IMR-90 (cell line): ENCODE results near the gene RHBDF1. TPM values are rescaled to one million over a fixed set of nuclear protein-coding genes. Genes with fewer than 3 reads are reported as not detected.

Experiments used
- ATAC-seq: fragments of 200-7000 bp; cut with Tn5 transposase; 2 replicates; pipeline ENCODE4 v1.9.1; 2020; ENCODE audit warnings: low read depth, mild to moderate bottlenecking, moderate library complexity
- BruUV-seq: library from RNA; stranded (reverse); fragments of 400-500 nt; replicated peaks from 2 replicates; lab custom pipeline; 2021; lab: Mats Ljungman, UMichigan
- CTCF ChIA-PET: fragments of 300-600 bp; formaldehyde crosslinking; extraction: SDS; loops from one replicate; lab custom pipeline; 2021; ENCODE audit warnings: antibody characterized with exemption; lab: Yijun Ruan, JAX
- POLR2A ChIA-PET: fragments of 300-600 bp; sonication (Branson Sonifier 250); formaldehyde crosslinking; loops from one replicate; lab custom pipeline; 2022; ENCODE audit warnings: antibody characterized with exemption; ENCODE audit not compliant: unreplicated experiment; lab: Charles Lee
- DNase-seq: peaks from one replicate; pipeline ENCODE4 v3.0.0; 2013
- H2AFZ ChIP-seq: replicated peaks from 2 replicates; pipeline ENCODE3; 2013; ENCODE audit warnings: low read length, mild to moderate bottlenecking; ENCODE audit not compliant: poor library complexity
- H2AK5ac ChIP-seq: 2 replicates; pipeline ENCODE4 v1.6.1; 2013; ENCODE audit warnings: low read depth, low read length, inconsistent platforms
- H2AK9ac ChIP-seq: replicated peaks from 2 replicates; pipeline ENCODE3; 2013; ENCODE audit warnings: mild to moderate bottlenecking, low read depth, low read length, moderate library complexity; ENCODE audit not compliant: poor library complexity
- H2BK120ac ChIP-seq: 2 replicates; pipeline ENCODE4 v1.6.1; 2013; ENCODE audit warnings: low read depth, low read length, inconsistent platforms
- H2BK15ac ChIP-seq: 3 replicates; pipeline ENCODE4 v1.6.1; 2013; ENCODE audit warnings: low read depth, low read length, inconsistent platforms
- H2BK20ac ChIP-seq: 2 replicates; pipeline ENCODE4 v1.6.1; 2013; ENCODE audit warnings: low read depth, mild to moderate bottlenecking, inconsistent platforms, low read length, moderate library complexity
- H2BK5ac ChIP-seq: 2 replicates; pipeline ENCODE4 v1.6.1; 2013; ENCODE audit warnings: mild to moderate bottlenecking, low read depth, low read length, inconsistent platforms; ENCODE audit not compliant: poor library complexity, severe bottlenecking
- H3K14ac ChIP-seq: replicated peaks from 2 replicates; pipeline ENCODE4 v1.6.1; 2013; ENCODE audit warnings: low read depth, low read length, inconsistent platforms
- H3K18ac ChIP-seq: 2 replicates; pipeline ENCODE4 v1.6.1; 2013; ENCODE audit warnings: low read depth, low read length, control low read depth
- H3K23ac ChIP-seq: 2 replicates; pipeline ENCODE4 v1.6.1; 2013; ENCODE audit warnings: low read depth, low read length, inconsistent platforms
- H3K27ac ChIP-seq: 2 replicates; pipeline ENCODE4 v1.5.1; 2013; ENCODE audit warnings: mild to moderate bottlenecking, control low read depth, low read length; ENCODE audit not compliant: insufficient read depth
- H3K27me3 ChIP-seq: 2 replicates; pipeline ENCODE4 v1.6.1; 2013; ENCODE audit warnings: low read length; ENCODE audit not compliant: control insufficient read depth, insufficient read depth
- H3K36me3 ChIP-seq: 2 replicates; pipeline ENCODE4 v1.6.1; 2013; ENCODE audit warnings: low read length, mixed read lengths; ENCODE audit not compliant: control insufficient read depth, insufficient read depth
- H3K4ac ChIP-seq: 2 replicates; pipeline ENCODE4 v1.6.1; 2013; ENCODE audit warnings: low read depth, low read length, inconsistent platforms
- H3K4me1 ChIP-seq: 2 replicates; pipeline ENCODE4 v1.6.1; 2013; ENCODE audit warnings: low read length, mixed read lengths; ENCODE audit not compliant: control insufficient read depth, insufficient read depth
- H3K4me2 ChIP-seq: 2 replicates; pipeline ENCODE4 v1.6.1; 2013; ENCODE audit warnings: low read depth, mild to moderate bottlenecking, control low read depth, low read length, moderate library complexity
- H3K4me3 ChIP-seq: 2 replicates; pipeline ENCODE4 v1.5.1; 2013; ENCODE audit warnings: low read depth, mild to moderate bottlenecking, control low read depth, low read length, moderate library complexity; ENCODE audit not compliant: insufficient read depth
- H3K56ac ChIP-seq: 2 replicates; pipeline ENCODE4 v1.6.1; 2013; ENCODE audit warnings: low read length, inconsistent platforms; ENCODE audit not compliant: insufficient read depth; ENCODE audit errors: extremely low read depth
- H3K79me1 ChIP-seq, 2 experiments: 2 replicates each; pipeline ENCODE4 v1.6.1; 2013; ENCODE audit warnings: low read length in 2 of 2, inconsistent platforms in 1 of 2, low read depth in 1 of 2
- H3K9ac ChIP-seq: 2 replicates; pipeline ENCODE4 v1.6.1; 2013; ENCODE audit warnings: low read depth, low read length, control low read depth
- H3K9me1 ChIP-seq: 2 replicates; pipeline ENCODE4 v1.6.1; 2013; ENCODE audit warnings: low read length, inconsistent platforms; ENCODE audit not compliant: insufficient read depth
- H3K9me3 ChIP-seq: 2 replicates; pipeline ENCODE4 v1.6.1; 2013; ENCODE audit warnings: low read length; ENCODE audit not compliant: control insufficient read depth, insufficient read depth
- H4K20me1 ChIP-seq: 2 replicates; pipeline ENCODE4 v1.6.1; 2013; ENCODE audit warnings: low read length, inconsistent platforms; ENCODE audit not compliant: insufficient read depth
- H4K5ac ChIP-seq: 2 replicates; pipeline ENCODE4 v1.6.1; 2013; ENCODE audit warnings: mild to moderate bottlenecking, low read depth, low read length, control low read depth
- H4K8ac ChIP-seq, 2 experiments: 2 replicates each; pipeline ENCODE4 v1.6.1; 2013; ENCODE audit warnings: low read depth in 2 of 2, low read length in 2 of 2, control low read depth in 1 of 2, inconsistent platforms in 1 of 2
- H4K91ac ChIP-seq: 2 replicates; pipeline ENCODE4 v1.6.1; 2013; ENCODE audit warnings: low read depth, low read length, inconsistent platforms; ENCODE audit not compliant: insufficient read depth
- WGBS, 2 experiments: methylation state at CpG; one replicate each; pipeline versions ENCODE4 v1.1.5 to v1.1.7; 2013; ENCODE audit warnings: missing lambda C conversion rate in 2 of 2; ENCODE audit not compliant: insufficient read length in 1 of 2; ENCODE audit errors: extremely low coverage in 2 of 2; 5-methylcytosine and 5-hydroxymethylcytosine counted together
- dilution Hi-C: fragments of 300-500 bp; cut with HindIII; formaldehyde crosslinking; loops from one replicate; pipeline ENCODE4 v1.14.3; 2018; ENCODE audit warnings: low sequenced_read_pairs; ENCODE audit not compliant: unreplicated experiment
- in situ Hi-C: fragments of 300-500 bp; cut with MboI; formaldehyde crosslinking; loops from 3 replicates; pipeline ENCODE4 v1.14.3; 2019; ENCODE audit warnings: low sequenced_read_pairs, inconsistent platforms, mixed read lengths
- intact Hi-C: fragments of 100-400 bp; cut with micrococcal nuclease; formaldehyde crosslinking; loops from 2 replicates; pipeline ENCODE4 v1.10.0; 2022
- polyA plus RNA-seq, 3 experiments: library from polyadenylated mRNA; depleted of rRNA; stranded (reverse); fragments of >200 nt; gene quantifications; 2 replicates each; pipeline ENCODE4 v1.2.3, GENCODE V29; 2012; ENCODE audit warnings: low replicate concordance in 1 of 3
- total RNA-seq: library from RNA; depleted of rRNA; stranded (reverse); fragments of >200 nt; gene quantifications from 2 replicates; pipeline ENCODE4 v1.2.3, GENCODE V29; 2012
- TF ChIP-seq, protein P1 (sequence below): fragments of 150-350 bp; IDR thresholded peaks from 2 replicates; pipeline ENCODE4 v1.6.1; 2017; ENCODE audit warnings: mild to moderate bottlenecking, antibody characterized with exemption, low read length, low read depth
- TF ChIP-seq, protein P2 (sequence below): conservative IDR thresholded peaks from 2 replicates; pipeline ENCODE4 v1.5.1; 2012; ENCODE audit warnings: mild to moderate bottlenecking, low read depth, low read length, improper control_type of control experiment

RHBDF1 gene
- total and polyA plus RNA-seq, 2 of the 4 experiments (the other 2 are of a cell fraction): 13.8 to 86.6 TPM

DNA sequence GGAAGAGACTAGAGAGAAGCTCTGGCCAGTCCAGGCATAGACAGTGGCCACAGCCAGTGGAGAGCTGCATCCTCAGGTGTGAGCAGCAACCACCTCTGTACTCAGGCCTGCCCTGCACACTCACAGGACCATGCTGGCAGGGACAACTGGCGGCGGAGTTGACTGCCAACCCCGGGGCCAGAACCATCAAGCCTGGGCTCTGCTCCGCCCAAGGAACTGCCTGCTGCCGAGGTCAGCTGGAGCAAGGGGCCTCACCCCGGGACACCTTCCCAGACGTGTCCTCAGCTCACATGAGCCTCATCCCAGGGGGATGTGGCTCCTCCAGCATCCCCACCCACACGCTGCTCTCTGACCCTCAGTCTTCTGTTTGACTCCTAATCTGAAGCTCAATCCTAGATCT, 3.2 kb downstream of the RHBDF1 start:
- Histone ChIP-seq H2AK9ac (peak overlapping the region; percentile 97), H2AFZ (peak overlapping the region; percentile 46), H2BK15ac (no peak overlapping the region), H3K4ac (peak overlapping the region; percentile 40; the same call in 1 of the 2 replicates), H3K14ac (no peak overlapping the region), H2BK5ac (no peak overlapping the region), H3K79me1 (peaks cover 28 to 82% of the 10 kb centered on the region in 2 experiments), H3K23ac (peak overlapping the region; percentile 44), H3K4me3 (no peak overlapping the region), H3K4me1 (peaks cover 50% of the 10 kb centered on the region), H2BK20ac (no peak overlapping the region), H3K56ac (no peak overlapping the region), H3K9me3 (no peaks in the 10 kb centered on the region), H3K18ac (no peak overlapping the region), H3K4me2 (no peak overlapping the region), H4K91ac (no peak overlapping the region), H2BK120ac (no peak overlapping the region), H4K8ac (no peak overlapping the region), H3K9ac (no peak overlapping the region), H3K27ac (no peak overlapping the region), H2AK5ac (peak overlapping the region; percentile 46; the same call in 1 of the 2 replicates), H4K5ac (no peak overlapping the region), H4K20me1 (peaks cover 76% of the 10 kb centered on the region), H3K9me1 (peaks cover 15% of the 10 kb centered on the region), H3K27me3 (no peaks in the 10 kb centered on the region), H3K36me3 (peaks cover 9% of the 10 kb centered on the region; the same call in 1 of the 2 replicates)
- ChIA-PET POLR2A (no interaction called here), CTCF (interaction anchor here (1.1 kb wide), 1 partner anchor 38 kb away, joined by 3 read pairs; no protein-coding TSS in a partner anchor)
- ATAC-seq (no peak), DNase-seq (no peak)
- 90% methylated on average over 2 of the region's 8 CpGs; no CpG with 5 or more reads in 1 of the 2 experiments for WGBS, 2 experiments
- intact Hi-C loops: no loop called here
- no TSS peak for BruUV-seq
- TF ChIP-seq, protein P1, sequence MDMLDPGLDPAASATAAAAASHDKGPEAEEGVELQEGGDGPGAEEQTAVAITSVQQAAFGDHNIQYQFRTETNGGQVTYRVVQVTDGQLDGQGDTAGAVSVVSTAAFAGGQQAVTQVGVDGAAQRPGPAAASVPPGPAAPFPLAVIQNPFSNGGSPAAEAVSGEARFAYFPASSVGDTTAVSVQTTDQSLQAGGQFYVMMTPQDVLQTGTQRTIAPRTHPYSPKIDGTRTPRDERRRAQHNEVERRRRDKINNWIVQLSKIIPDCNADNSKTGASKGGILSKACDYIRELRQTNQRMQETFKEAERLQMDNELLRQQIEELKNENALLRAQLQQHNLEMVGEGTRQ: no peak
- TF ChIP-seq, protein P2, sequence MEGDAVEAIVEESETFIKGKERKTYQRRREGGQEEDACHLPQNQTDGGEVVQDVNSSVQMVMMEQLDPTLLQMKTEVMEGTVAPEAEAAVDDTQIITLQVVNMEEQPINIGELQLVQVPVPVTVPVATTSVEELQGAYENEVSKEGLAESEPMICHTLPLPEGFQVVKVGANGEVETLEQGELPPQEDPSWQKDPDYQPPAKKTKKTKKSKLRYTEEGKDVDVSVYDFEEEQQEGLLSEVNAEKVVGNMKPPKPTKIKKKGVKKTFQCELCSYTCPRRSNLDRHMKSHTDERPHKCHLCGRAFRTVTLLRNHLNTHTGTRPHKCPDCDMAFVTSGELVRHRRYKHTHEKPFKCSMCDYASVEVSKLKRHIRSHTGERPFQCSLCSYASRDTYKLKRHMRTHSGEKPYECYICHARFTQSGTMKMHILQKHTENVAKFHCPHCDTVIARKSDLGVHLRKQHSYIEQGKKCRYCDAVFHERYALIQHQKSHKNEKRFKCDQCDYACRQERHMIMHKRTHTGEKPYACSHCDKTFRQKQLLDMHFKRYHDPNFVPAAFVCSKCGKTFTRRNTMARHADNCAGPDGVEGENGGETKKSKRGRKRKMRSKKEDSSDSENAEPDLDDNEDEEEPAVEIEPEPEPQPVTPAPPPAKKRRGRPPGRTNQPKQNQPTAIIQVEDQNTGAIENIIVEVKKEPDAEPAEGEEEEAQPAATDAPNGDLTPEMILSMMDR: no peak
- dilution Hi-C loops: no loop called here
- in situ Hi-C loops: no loop called here
